ENCODE results near the gene MMP14.
"Not testable (repeated sequence)": the region's sequence is repeated elsewhere in the genome, so short reads cannot be mapped to it uniquely, and the experiment has no call there.

Gene MMP14

DNA sequence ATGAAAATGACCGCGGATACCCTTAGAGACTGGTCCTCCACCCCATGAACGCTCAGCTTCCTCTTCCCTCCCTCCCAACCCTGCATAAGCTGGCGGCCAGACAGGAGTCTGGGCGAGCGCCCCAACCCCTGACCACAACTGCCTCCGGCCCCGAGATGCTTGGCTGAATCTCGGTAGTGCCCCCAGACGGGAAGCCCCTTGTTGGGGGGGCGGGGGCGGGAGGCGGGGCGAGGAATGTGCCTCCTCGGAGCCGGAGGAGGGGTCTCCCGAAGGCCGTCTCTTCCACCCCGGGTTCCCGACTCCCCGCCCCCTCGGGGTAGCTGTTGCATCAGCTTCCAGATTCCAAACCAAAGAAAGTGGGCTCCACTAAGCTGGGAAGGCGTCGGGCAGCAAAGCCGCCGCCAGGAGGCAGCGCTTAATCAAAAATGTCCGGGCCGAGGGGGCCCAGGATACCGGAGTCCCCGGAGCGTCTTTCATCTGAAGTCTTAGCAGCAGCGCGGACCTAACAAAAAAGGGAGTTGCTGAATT is 13.8 kb upstream of the MMP14 start:
- H3K36me3 Mint-ChIP-seq (ENCODE audit: low read depth) = no peaks in the 10 kb centered on the region
- no peak overlapping the region for H3K27ac Mint-ChIP-seq
- H3K4me1 Mint-ChIP-seq (ENCODE audit: low read depth) = peaks cover 33% of the 10 kb centered on the region
- no peaks in the 10 kb centered on the region for H3K9me3 Mint-ChIP-seq
- H3K4me3 Mint-ChIP-seq = peak overlapping the region; percentile 61
- DNase-seq (ENCODE audit: low spot score) = peak; percentile 43
- peaks cover 11% of the 10 kb centered on the region for H3K27me3 Mint-ChIP-seq (ENCODE audit: low read depth)

DNA sequence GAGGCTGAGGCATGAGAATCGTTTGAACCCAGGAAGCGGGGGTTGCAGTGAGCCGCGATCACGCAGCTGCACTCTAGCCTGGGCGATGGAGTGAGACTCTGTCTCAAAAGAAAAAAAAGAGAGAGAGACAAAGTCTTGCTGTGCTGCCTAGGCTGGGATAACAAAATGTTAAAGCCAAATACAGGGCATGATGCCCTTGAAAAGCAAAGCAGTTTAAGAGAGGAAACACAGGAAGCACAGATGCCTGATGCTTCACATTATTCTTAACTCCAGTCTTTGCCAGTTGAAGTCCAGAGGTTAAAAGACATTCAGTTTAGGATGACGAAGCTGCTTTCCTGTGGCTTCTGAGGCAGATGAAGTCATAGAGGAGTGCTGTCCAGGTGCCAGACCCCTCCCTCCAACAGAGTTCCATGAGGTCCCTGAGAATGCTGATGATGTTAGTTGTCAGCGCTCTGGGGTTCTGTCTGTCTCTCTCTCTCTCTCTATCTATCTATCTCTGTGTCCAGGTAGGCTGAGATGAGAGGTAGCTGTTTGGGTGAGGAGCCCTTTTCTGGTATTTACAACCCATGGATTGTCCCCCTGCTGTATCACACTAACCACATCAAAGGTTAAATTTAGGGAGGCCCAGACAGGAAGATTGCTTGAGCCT is 11.6 kb upstream of the MMP14 start:
- H3K27me3 Mint-ChIP-seq (ENCODE audit: low read depth) = peaks cover 11% of the 10 kb centered on the region
- DNase-seq (ENCODE audit: low spot score) = peak; percentile 13
- H3K36me3 Mint-ChIP-seq (ENCODE audit: low read depth) = peaks cover 6% of the 10 kb centered on the region
- H3K4me1 Mint-ChIP-seq (ENCODE audit: low read depth) = peaks cover 36% of the 10 kb centered on the region
- H3K9me3 Mint-ChIP-seq = peaks cover 3% of the 10 kb centered on the region
- peak overlapping the region; percentile 49 for H3K4me3 Mint-ChIP-seq
- no peak overlapping the region for H3K27ac Mint-ChIP-seq

DNA sequence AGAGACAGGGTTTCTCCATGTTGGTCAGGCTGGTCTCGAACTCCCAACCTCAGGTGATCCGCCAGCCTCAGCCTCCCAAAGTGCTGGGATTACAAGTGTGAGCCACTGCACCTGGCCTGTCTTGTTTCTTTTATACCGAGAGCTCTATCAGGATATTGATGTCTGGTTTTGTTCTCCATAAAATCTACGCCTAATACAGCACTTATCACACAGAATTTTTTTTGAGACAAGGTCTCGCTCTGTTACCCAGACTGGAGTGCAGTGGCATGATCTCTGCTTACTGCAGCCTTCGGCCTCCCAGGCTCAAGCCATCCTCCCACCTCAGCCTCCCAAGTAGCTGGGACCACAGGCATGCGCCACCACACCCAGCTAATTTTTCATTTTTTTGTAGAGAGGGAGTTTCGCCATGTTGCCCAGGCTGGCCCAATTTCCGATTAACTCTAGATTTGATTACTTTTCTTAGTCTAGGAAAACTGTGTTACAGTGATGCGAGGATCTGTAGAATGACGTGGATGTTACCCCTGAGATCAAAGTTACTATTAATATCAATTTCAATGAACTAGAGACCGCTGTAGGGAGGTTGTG is 7.2 kb upstream of the MMP14 start:
- Mint-ChIP-seq H3K4me1 (ENCODE audit: low read depth) (peaks cover 32% of the 10 kb centered on the region), H3K27ac (peak overlapping the region; percentile 95), H3K36me3 (ENCODE audit: low read depth) (peaks cover 26% of the 10 kb centered on the region), H3K4me3 (peak overlapping the region; percentile 94)
- DNase-seq (ENCODE audit: low spot score); H3K9me3 Mint-ChIP-seq; H3K27me3 Mint-ChIP-seq (ENCODE audit: low read depth): not testable (repeated sequence)

DNA sequence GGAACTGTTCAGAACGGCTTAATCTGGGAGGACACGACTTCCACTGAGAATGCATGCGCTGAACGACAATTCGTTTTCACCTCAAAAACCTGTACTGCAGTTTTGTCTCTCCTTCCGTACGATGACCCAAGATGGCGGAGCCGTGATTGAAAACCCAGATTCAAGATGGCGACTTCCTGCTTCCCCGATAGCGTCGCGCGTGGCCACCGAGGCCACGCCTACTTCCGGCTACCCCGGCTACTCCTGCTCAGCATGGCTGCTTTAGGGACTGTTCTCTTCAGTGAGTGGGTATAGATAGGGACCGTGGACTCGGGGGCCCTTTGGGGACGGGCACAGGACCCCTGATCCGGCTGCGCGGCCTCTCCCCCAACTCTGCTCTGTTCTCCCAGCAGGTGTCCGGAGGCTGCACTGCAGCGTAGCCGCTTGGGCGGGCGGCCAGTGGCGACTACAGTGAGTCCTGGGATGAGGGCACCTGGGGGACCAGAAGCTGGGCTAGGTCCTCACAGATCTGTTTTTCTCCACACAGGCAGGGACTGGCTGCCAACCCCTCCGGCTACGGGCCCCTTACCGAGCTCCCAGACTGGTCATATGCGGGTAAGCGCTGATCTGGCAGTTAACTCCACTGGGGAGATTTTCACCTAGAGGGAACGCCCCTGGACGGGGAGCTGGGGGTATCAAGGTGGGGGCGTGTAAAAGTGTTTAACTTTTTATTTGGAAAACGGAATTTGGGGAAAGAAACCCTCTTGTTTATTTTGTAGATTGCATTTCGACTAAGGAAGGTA is 6.5 kb upstream of the MMP14 start, which contains the start of gene MRPL52:
Gene MRPL52, plus strand, starts transcription at position 227 of the 782 bp plus-strand sequence. Its CDS starts 26 bp downstream, at position 253.
- H3K36me3 Mint-ChIP-seq (ENCODE audit: low read depth) = peaks cover 31% of the 10 kb centered on the region
- no peaks in the 10 kb centered on the region for H3K27me3 Mint-ChIP-seq (ENCODE audit: low read depth)
- H3K4me3 Mint-ChIP-seq = peak within 1 kb of the TSS; percentile 94
- H3K27ac Mint-ChIP-seq = peak within 1 kb of the TSS; percentile 95
- H3K9me3 Mint-ChIP-seq = peaks cover 3% of the 10 kb centered on the region
- H3K4me1 Mint-ChIP-seq (ENCODE audit: low read depth) = peaks cover 25% of the 10 kb centered on the region
- DNase-seq (ENCODE audit: low spot score) = peak; percentile 81

DNA sequence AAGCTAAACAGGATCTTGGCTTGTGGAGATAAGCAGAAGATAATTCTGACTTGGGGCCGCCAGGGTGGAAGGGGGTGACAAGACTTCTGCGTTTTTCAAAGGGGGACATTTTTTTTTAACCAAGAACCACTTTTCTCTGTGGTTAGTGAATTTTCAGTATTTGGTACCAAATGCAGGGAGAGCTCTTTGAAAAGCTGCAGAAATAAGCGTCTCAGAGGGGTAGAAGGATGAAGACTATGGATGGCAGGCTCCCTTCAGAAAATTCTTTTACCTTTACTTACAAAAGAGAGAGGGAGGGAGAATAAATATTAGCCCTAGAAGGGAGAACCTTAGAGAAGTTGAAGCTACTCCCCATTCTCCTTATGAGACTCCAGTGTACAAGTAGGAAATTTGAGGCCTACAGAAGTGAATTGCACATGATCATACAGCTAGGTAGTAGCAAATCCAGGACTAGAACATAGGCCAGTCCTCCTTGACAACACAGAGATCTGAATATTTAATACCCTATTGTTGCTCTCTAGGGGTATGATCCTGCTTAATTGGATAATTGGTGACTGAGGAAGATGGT is 5.9 kb upstream of the MMP14 start:
- no peaks in the 10 kb centered on the region for H3K27me3 Mint-ChIP-seq (ENCODE audit: low read depth)
- DNase-seq (ENCODE audit: low spot score) = no peak
- H3K4me1 Mint-ChIP-seq (ENCODE audit: low read depth) = peaks cover 23% of the 10 kb centered on the region
- H3K4me3 Mint-ChIP-seq = peak overlapping the region; percentile 94
- H3K27ac Mint-ChIP-seq = peak overlapping the region; percentile 95
- peaks cover 36% of the 10 kb centered on the region for H3K36me3 Mint-ChIP-seq (ENCODE audit: low read depth)
- H3K9me3 Mint-ChIP-seq = peaks cover 3% of the 10 kb centered on the region

DNA sequence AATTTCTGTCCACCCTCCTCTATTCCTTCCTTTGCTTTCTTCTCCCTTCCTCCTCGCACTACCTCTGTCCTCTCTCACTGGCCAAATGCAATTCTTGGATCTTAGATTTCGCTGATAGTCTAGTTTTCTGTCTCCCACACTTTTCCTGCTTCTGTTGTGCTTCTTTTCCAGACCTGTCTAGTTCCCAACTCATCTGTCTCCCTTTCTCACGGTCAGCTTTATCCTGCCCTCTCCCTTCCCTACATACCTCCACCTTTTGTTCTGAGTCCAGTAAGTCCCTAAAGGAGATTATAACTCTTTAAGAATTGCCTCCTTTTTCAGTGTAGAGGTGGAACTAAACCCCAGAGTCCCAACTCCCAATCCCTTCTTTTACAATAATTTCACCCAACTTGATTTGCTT is 880 bp upstream of the MMP14 start:
- DNase-seq (ENCODE audit: low spot score) = no peak
- H3K27ac Mint-ChIP-seq = no peak overlapping the region
- peaks cover 21% of the 10 kb centered on the region for H3K27me3 Mint-ChIP-seq (ENCODE audit: low read depth)
- H3K36me3 Mint-ChIP-seq (ENCODE audit: low read depth) = peaks cover 41% of the 10 kb centered on the region
- no peaks in the 10 kb centered on the region for H3K9me3 Mint-ChIP-seq
- H3K4me3 Mint-ChIP-seq = no peak overlapping the region
- H3K4me1 Mint-ChIP-seq (ENCODE audit: low read depth) = peaks cover 9% of the 10 kb centered on the region

DNA sequence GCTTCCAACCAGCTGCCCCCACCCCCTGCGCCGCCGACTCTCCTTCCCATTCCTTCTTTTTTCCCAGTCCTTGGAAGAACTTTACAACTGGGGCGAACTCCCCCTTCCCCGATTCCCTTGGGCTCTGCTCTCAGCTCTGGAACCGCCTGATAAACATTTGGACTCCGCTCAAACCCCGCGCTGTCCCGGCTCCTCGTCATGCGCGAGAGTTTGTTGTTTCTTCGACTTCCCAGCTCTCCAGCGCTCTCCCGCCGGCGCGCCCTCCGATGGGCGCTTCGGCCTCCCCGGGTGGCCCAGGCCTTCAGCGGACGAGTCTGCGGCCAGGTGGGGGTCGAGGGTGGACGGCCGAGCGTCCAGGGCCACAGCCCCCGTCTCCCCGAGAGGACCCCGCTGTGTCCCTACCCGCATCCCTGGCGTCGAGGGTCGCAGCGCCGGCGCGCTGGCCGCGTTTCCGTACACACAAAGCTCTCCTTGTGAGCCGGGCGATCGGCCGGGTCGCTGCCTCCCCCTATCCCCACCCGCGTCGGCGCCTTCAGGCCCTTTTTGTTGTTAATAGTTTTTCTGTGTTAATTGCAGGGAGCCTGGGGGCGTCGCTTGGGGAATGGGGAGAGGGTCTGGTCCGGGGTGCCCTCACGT is 847 bp downstream of the MMP14 start:
- Mint-ChIP-seq H3K27ac (no peak overlapping the region), H3K36me3 (ENCODE audit: low read depth) (peaks cover 31% of the 10 kb centered on the region), H3K4me1 (ENCODE audit: low read depth) (peaks cover 3% of the 10 kb centered on the region), H3K27me3 (ENCODE audit: low read depth) (peaks cover 21% of the 10 kb centered on the region), H3K9me3 (no peaks in the 10 kb centered on the region), H3K4me3 (peak overlapping the region; percentile 44)
- DNase-seq (ENCODE audit: low spot score) = no peak

DNA sequence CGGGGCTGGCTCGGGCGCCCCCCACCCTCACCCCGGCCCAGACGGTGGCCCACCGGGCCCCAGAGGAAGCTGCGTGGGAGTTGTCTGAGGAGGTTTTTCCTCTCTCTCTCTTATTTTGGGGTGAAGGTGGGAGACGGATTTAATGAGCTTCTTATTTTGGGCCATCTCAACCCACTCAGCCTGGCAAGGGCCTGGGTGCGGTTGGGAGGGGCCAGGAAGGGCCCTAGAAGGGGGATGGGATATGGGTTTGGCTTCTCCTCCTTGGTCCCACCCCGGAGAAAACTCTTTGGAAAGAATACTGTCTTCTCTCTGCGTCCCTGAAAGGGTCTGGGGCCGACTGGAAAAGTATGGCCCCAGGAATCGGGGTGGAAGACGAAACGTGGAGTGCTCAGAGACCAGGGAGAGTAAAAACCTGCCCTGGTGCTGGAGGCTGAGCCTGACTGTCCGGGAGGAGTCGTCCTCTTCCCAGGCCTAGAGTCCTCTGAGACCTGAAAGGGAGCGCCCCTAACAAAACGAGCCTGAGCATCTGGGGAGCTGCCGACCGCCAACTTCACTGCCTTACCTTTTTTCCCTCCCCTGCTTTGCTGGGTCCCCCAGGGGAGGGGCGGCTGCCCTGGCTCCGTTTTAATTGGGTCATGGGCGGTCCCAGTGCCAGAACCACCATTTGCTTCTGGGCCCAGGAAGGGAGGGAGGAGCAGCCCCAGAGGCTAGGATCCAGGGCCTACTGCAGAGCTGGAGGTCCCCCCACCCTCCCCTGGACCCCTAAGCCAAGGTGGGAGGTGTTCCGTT is 1.6 kb downstream of the MMP14 start:
- DNase-seq (ENCODE audit: low spot score) = no peak
- no peak overlapping the region for H3K27ac Mint-ChIP-seq
- H3K9me3 Mint-ChIP-seq = no peaks in the 10 kb centered on the region
- peaks cover 3% of the 10 kb centered on the region for H3K4me1 Mint-ChIP-seq (ENCODE audit: low read depth)
- no peak overlapping the region for H3K4me3 Mint-ChIP-seq
- H3K36me3 Mint-ChIP-seq (ENCODE audit: low read depth) = peaks cover 31% of the 10 kb centered on the region
- peaks cover 21% of the 10 kb centered on the region for H3K27me3 Mint-ChIP-seq (ENCODE audit: low read depth)

DNA sequence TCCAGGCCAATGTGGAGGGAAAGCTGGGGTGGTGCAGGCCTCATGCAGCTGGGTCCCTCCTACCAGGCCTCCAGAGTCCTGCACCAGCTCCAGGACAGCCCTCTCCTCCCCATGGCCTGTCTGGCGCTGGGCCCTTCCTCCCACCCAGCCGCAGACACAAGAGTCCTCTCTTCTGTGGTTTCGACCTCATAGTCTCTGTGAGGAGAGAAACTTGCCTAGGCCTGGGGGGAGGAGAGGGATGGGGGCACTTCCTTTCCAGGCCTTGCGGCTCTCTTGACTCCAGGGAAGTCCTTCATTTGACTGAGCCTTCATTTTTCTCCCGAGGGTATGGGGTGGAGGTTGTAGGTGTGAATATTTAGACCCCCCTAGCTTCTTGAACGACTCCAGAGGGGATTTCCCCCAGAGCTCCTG is 2.3 kb downstream of the MMP14 start:
- Mint-ChIP-seq H3K9me3 (no peaks in the 10 kb centered on the region), H3K27me3 (ENCODE audit: low read depth) (peaks cover 21% of the 10 kb centered on the region), H3K36me3 (ENCODE audit: low read depth) (peaks cover 27% of the 10 kb centered on the region), H3K4me1 (ENCODE audit: low read depth) (peaks cover 3% of the 10 kb centered on the region), H3K4me3 (no peak overlapping the region), H3K27ac (no peak overlapping the region)
- DNase-seq (ENCODE audit: low spot score) = no peak

DNA sequence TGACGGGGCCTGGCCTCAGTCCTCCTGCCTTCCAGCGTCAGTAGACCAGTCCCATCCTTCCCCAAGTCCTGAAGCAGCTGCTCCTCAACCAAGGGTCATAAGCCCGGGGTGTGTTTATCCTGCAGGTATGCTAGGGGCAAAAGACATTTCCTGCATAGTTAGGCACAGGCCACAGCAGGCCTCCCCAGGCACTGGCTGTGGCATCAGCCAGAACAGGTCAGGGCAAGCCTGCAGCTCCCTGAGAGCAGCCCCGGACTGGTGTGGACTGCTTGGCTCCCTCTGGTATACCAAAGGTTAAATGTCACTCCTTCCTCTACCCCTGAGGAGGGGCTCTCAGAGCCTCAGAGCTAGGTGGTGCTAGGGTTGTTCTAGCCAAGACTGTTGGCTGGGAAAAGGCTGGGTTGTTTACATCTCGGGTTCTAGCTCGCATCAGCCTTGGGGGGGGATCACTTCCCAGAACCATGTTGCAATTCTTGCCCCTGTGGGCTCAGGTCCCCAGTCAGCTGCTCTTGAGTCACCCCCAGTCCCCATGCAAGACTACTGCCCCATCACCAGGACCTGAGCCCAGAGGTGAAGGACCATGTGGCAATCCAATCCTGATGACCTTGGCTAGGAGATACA is 2.9 kb downstream of the MMP14 start:
- Mint-ChIP-seq H3K4me1 (ENCODE audit: low read depth) (peaks cover 3% of the 10 kb centered on the region), H3K9me3 (no peaks in the 10 kb centered on the region), H3K4me3 (no peak overlapping the region), H3K36me3 (ENCODE audit: low read depth) (peaks cover 21% of the 10 kb centered on the region), H3K27ac (peak overlapping the region; percentile 10), H3K27me3 (ENCODE audit: low read depth) (peaks cover 21% of the 10 kb centered on the region)
- no peak for DNase-seq (ENCODE audit: low spot score)

DNA sequence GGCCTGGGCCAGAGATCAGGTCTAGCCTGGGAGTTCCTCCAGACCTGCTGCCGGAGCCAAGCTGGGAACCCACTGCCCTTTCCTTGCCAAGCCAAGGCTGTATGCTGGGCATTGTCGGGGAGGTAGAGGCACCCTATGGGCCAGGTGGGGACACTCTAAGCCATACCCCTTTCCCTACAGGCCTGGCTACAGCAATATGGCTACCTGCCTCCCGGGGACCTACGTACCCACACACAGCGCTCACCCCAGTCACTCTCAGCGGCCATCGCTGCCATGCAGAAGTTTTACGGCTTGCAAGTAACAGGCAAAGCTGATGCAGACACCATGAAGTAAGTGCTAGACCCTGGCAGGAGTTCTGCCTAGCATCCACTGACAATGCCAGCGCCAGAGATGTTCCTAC is 4.9 kb downstream of the MMP14 start:
- Mint-ChIP-seq H3K27me3 (ENCODE audit: low read depth) (peaks cover 16% of the 10 kb centered on the region), H3K36me3 (ENCODE audit: low read depth) (peaks cover 4% of the 10 kb centered on the region), H3K4me3 (no peak overlapping the region), H3K27ac (no peak overlapping the region), H3K9me3 (no peaks in the 10 kb centered on the region), H3K4me1 (ENCODE audit: low read depth) (peaks cover 3% of the 10 kb centered on the region)
- no peak for DNase-seq (ENCODE audit: low spot score)

DNA sequence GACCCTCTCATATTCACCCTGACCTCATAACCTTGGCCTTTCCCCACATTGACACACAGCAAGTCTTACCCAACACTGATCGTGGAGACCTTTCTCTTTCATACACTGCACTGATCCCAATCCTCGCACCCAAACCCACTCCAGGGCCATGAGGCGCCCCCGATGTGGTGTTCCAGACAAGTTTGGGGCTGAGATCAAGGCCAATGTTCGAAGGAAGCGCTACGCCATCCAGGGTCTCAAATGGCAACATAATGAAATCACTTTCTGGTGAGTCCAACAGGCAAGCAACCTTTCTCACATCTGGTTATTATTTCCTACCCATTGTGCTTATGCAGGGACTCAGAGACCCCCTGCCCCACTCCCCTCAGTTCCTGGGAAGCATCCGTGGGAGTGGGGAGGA is 5.4 kb downstream of the MMP14 start:
- H3K9me3 Mint-ChIP-seq = no peaks in the 10 kb centered on the region
- no peak for DNase-seq (ENCODE audit: low spot score)
- peaks cover 3% of the 10 kb centered on the region for H3K4me1 Mint-ChIP-seq (ENCODE audit: low read depth)
- H3K27ac Mint-ChIP-seq = no peak overlapping the region
- H3K4me3 Mint-ChIP-seq = no peak overlapping the region
- peaks cover 2% of the 10 kb centered on the region for H3K36me3 Mint-ChIP-seq (ENCODE audit: low read depth)
- H3K27me3 Mint-ChIP-seq (ENCODE audit: low read depth) = peaks cover 13% of the 10 kb centered on the region

Data from T-helper 2 cell treated with Interferon-gamma antibody and Interleukin-4, amounts not matched to agents 5 μg/mL and 100 μg/mL, for 36 hours (primary cell).